Endothelial cell of umbilical vein (primary cell): Measurements from ENCODE around the gene ST6GALNAC6. TPM values are rescaled to one million over a fixed set of nuclear protein-coding genes. Genes with fewer than 3 reads are reported as not detected.

Experiments
- BruUV-seq: library from RNA; stranded (reverse); fragments of 400-500 nt; replicated peaks from 2 replicates; lab custom pipeline; 2021; lab: Mats Ljungman, UMichigan
- CTCF ChIA-PET: fragments of 300-600, 350-600 bp; sonication (Branson Sonifier 250); formaldehyde crosslinking; loops from one replicate; lab custom pipeline; 2021; ENCODE audit warnings: antibody characterized with exemption, inconsistent platforms; lab: Charles Lee
- POLR2A ChIA-PET: fragments of 300-600, 350-600 bp; sonication (Branson Sonifier 250); formaldehyde crosslinking; loops from one replicate; lab custom pipeline; 2021; ENCODE audit warnings: antibody characterized with exemption, inconsistent platforms; lab: Charles Lee
- DNase-seq: peaks from one replicate; pipeline ENCODE4 v3.0.0-alpha.2; 2011; ENCODE audit warnings: low read depth, low spot score
- FAIRE-seq: peaks from 2 replicates; lab custom pipeline; 2011; peaks lifted over from hg19 to GRCh38; lab: Jason Lieb, UNC
- H2AFZ ChIP-seq: 2 replicates; pipeline ENCODE4 v1.6.0; 2012; ENCODE audit warnings: low read depth, low read length, control low read depth, inconsistent platforms
- H3K27ac ChIP-seq: 2 replicates; pipeline ENCODE4 v1.5.1; 2011; ENCODE audit warnings: low read depth, mild to moderate bottlenecking, control low read depth, low read length, moderate library complexity; ENCODE audit not compliant: insufficient read depth
- H3K27me3 ChIP-seq, 2 experiments: 2 replicates each; pipeline versions ENCODE4 v1.6.0 to v1.6.1; 2011; ENCODE audit warnings: low read length in 2 of 2, mixed read lengths in 1 of 2; ENCODE audit not compliant: control insufficient read depth in 2 of 2, insufficient read depth in 2 of 2
- H3K36me3 ChIP-seq, 2 experiments: 2 replicates in 1 of 2; 3 replicates in 1 of 2; pipeline ENCODE4 v1.5.1; 2011; ENCODE audit warnings: low read length in 2 of 2, mild to moderate bottlenecking in 1 of 2, moderate library complexity in 1 of 2; ENCODE audit not compliant: control insufficient read depth in 2 of 2, insufficient read depth in 2 of 2; ENCODE audit errors: extremely low read depth in 1 of 2
- H3K4me1 ChIP-seq: 3 replicates; pipeline ENCODE4 v1.5.1; 2011; ENCODE audit warnings: mild to moderate bottlenecking, low read length; ENCODE audit not compliant: control insufficient read depth, insufficient read depth; ENCODE audit errors: extremely low read depth
- H3K4me2 ChIP-seq: 2 replicates; pipeline ENCODE4 v1.6.1; 2011; ENCODE audit warnings: low read length, control low read depth, mixed read lengths; ENCODE audit not compliant: insufficient read depth
- H3K4me3 ChIP-seq, 3 experiments: fragments of 200-600 bp in 1 of 3; sonication (generic), shearing (Covaris generic) in 1 of 3; replicated peaks in 1 of 3; 2 replicates each; pipeline ENCODE4 v1.5.1; 2011 to 2016; ENCODE audit warnings: control low read depth in 3 of 3, low read length in 3 of 3, mild to moderate bottlenecking in 2 of 3, inconsistent platforms in 1 of 3, low read depth in 1 of 3, moderate library complexity in 1 of 3; ENCODE audit not compliant: insufficient read depth in 1 of 3
- H3K79me2 ChIP-seq: 2 replicates; pipeline ENCODE4 v1.6.0; 2012; ENCODE audit warnings: low read length, inconsistent platforms; ENCODE audit not compliant: control insufficient read depth, insufficient read depth
- H3K9ac ChIP-seq: replicated peaks from 2 replicates; pipeline ENCODE3; 2011; ENCODE audit warnings: low read length, control low read depth; ENCODE audit not compliant: insufficient read depth; ENCODE audit errors: extremely low read depth
- H3K9me1 ChIP-seq: replicated peaks from 3 replicates; pipeline ENCODE4 v1.6.0; 2011; ENCODE audit warnings: mild to moderate bottlenecking, low read length; ENCODE audit not compliant: control insufficient read depth, insufficient read depth; ENCODE audit errors: extremely low read depth
- H3K9me3 ChIP-seq: replicated peaks from 2 replicates; pipeline ENCODE4 v1.5.1; 2012; ENCODE audit warnings: low read length, inconsistent platforms; ENCODE audit not compliant: control insufficient read depth, insufficient read depth
- H4K20me1 ChIP-seq: replicated peaks from 2 replicates; pipeline ENCODE3; 2011; ENCODE audit warnings: mild to moderate bottlenecking, low read length; ENCODE audit not compliant: control insufficient read depth, insufficient read depth; ENCODE audit errors: extremely low read depth
- EZH2 ChIP-seq: IDR thresholded peaks from 2 replicates; pipeline ENCODE4 v1.6.1; 2012; ENCODE audit warnings: borderline replicate concordance, low read depth, mild to moderate bottlenecking, moderate library complexity, low read length, inconsistent platforms; ENCODE audit not compliant: severe bottlenecking
- FOS ChIP-seq: IDR thresholded peaks from 2 replicates; pipeline ENCODE4 v1.6.1; 2011; ENCODE audit warnings: mild to moderate bottlenecking, low read length, moderate library complexity, borderline replicate concordance; ENCODE audit not compliant: insufficient read depth
- GATA2 ChIP-seq: IDR thresholded peaks from 2 replicates; pipeline ENCODE4 v1.7.0; 2011; ENCODE audit warnings: low read depth, mild to moderate bottlenecking, moderate library complexity, mixed read lengths, low read length; ENCODE audit not compliant: insufficient read length, insufficient read depth
- JUN ChIP-seq: IDR thresholded peaks from 2 replicates; pipeline ENCODE4 v1.6.1; 2011; ENCODE audit warnings: borderline replicate concordance, low read depth; ENCODE audit not compliant: insufficient read length, insufficient read depth
- MYC ChIP-seq: IDR thresholded peaks from one replicate; pipeline ENCODE4 v1.6.1; 2011; ENCODE audit warnings: mild to moderate bottlenecking, low read depth, low read length
- POLR2A ChIP-seq: IDR thresholded peaks from 2 replicates; pipeline ENCODE4 v1.6.1; 2012; ENCODE audit warnings: low read depth, mild to moderate bottlenecking, control low read depth, low read length
- POLR2AphosphoS5 ChIP-seq: IDR thresholded peaks from 2 replicates; pipeline ENCODE4 v1.6.1; 2012; ENCODE audit warnings: low read depth, mild to moderate bottlenecking, control low read depth, low read length, moderate library complexity; ENCODE audit not compliant: insufficient read depth
- dilution Hi-C: fragments of 300-500 bp; cut with MboI; formaldehyde crosslinking; loops from one replicate; pipeline ENCODE4 v1.15.0; 2019; ENCODE audit warnings: low sequenced_read_pairs; ENCODE audit not compliant: extremely low pct_ligation_motif_present
- intact Hi-C: fragments of 100-400 bp; cut with micrococcal nuclease; formaldehyde crosslinking; loops from one replicate; pipeline ENCODE4 v1.10.0; 2022
- polyA plus RNA-seq, 4 experiments: library from polyadenylated mRNA; depleted of rRNA in 3 of 4; stranded (reverse) in 3 of 4; unstranded in 1 of 4; fragments of >200 nt; gene quantifications; 2 replicates each; pipeline versions ENCODE4 v1.2.1 to v1.2.3, GENCODE V29; 2011 to 2012; ENCODE audit warnings: missing spikeins in 1 of 4
- total RNA-seq: library from RNA; stranded (reverse); gene quantifications from 2 replicates; pipeline ENCODE4 v1.2.3, GENCODE V29; 2021
- TF ChIP-seq, protein P1 (sequence below): IDR thresholded peaks from 2 replicates; pipeline ENCODE4 v1.6.1; 2011; ENCODE audit not compliant: insufficient read depth, insufficient read length
- TF ChIP-seq, protein P2 (sequence below), 2 donors: IDR thresholded peaks; 1 replicate in 1 of 2; 2 replicates in 1 of 2; pipeline ENCODE4 v1.5.1; 2011; ENCODE audit warnings: low read length in 2 of 2, mild to moderate bottlenecking in 2 of 2, moderate library complexity in 2 of 2, control low read depth in 1 of 2, inconsistent platforms in 1 of 2, low read depth in 1 of 2; ENCODE audit not compliant: insufficient read depth in 1 of 2; ENCODE audit errors: extremely low read depth in 1 of 2

Gene ST6GALNAC6
- total and polyA plus RNA-seq, 2 donors (not counting 3 experiments of a cell fraction or from before 2014, with no cell fraction given): 43.0 to 78.9 TPM

GRCh38 chr9:127871531-127871930 is 27.9 kb downstream of the ST6GALNAC6 start:
- intact Hi-C loops (loop anchor here (2.0 kb wide), 1 partner anchor 55 kb away; no protein-coding TSS in a partner anchor), dilution Hi-C loops (no loop called here)
- H3K36me3 ChIP-seq: peaks cover 0 to 20% of the 10 kb centered on the region in 2 experiments
- H3K27me3 ChIP-seq: no peaks in the 10 kb centered on the region
- H3K4me3 ChIP-seq: no peak overlapping the region
- no peaks in the 10 kb centered on the region for H3K9me1 ChIP-seq
- peaks cover 20% of the 10 kb centered on the region for H3K4me1 ChIP-seq
- POLR2A ChIA-PET: no interaction called here
- no peak overlapping the region for H3K4me2 ChIP-seq
- TF ChIP-seq, protein P1, sequence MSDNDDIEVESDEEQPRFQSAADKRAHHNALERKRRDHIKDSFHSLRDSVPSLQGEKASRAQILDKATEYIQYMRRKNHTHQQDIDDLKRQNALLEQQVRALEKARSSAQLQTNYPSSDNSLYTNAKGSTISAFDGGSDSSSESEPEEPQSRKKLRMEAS: no peak
- TF ChIP-seq FOS (no peak), MYC (no peak), POLR2A (no peak), EZH2 (no peak), POLR2AphosphoS5 (no peak), GATA2 (no peak), JUN (no peak)
- TF ChIP-seq, protein P2, sequence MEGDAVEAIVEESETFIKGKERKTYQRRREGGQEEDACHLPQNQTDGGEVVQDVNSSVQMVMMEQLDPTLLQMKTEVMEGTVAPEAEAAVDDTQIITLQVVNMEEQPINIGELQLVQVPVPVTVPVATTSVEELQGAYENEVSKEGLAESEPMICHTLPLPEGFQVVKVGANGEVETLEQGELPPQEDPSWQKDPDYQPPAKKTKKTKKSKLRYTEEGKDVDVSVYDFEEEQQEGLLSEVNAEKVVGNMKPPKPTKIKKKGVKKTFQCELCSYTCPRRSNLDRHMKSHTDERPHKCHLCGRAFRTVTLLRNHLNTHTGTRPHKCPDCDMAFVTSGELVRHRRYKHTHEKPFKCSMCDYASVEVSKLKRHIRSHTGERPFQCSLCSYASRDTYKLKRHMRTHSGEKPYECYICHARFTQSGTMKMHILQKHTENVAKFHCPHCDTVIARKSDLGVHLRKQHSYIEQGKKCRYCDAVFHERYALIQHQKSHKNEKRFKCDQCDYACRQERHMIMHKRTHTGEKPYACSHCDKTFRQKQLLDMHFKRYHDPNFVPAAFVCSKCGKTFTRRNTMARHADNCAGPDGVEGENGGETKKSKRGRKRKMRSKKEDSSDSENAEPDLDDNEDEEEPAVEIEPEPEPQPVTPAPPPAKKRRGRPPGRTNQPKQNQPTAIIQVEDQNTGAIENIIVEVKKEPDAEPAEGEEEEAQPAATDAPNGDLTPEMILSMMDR (IDR thresholded peaks at IDR 0.05; ENCODE audit: extremely low read depth in 1 of 2, insufficient read depth in 1 of 2, low read depth in 1 of 2, low read length in 2 of 2): no peak
- FAIRE-seq: no peak
- no peak overlapping the region for H2AFZ ChIP-seq
- no peak overlapping the region for H3K27ac ChIP-seq
- no peak overlapping the region for H3K9ac ChIP-seq
- no peak for DNase-seq
- no TSS peak for BruUV-seq
- peaks cover 11% of the 10 kb centered on the region for H3K79me2 ChIP-seq
- CTCF ChIA-PET: interaction anchor here (1.0 to 4.2 kb wide), 3 partner anchors 10 to 50 kb away, joined by 3 to 27 read pairs (median 8); no protein-coding TSS in a partner anchor
- H3K9me3 ChIP-seq: no peaks in the 10 kb centered on the region
- no peaks in the 10 kb centered on the region for H4K20me1 ChIP-seq
